HEK293 (cell line): ENCODE measurements around the gene GAL3ST1.
"Not testable (repeated sequence)": the region's sequence is repeated elsewhere in the genome, so short reads cannot be mapped to it uniquely, and the experiment has no call there.

Source experiments
- CTCF ChIA-PET: fragments of 350-600 bp; formaldehyde crosslinking; extraction: SDS; loops from one replicate; lab custom pipeline; 2021; ENCODE audit warnings: antibody characterized with exemption; lab: Yijun Ruan, JAX
- POLR2A ChIA-PET: fragments of 300-600 bp; formaldehyde crosslinking; extraction: SDS; loops from one replicate; lab custom pipeline; 2020; ENCODE audit warnings: antibody characterized with exemption, inconsistent platforms; lab: Yijun Ruan, JAX
- H3K27ac ChIP-seq: fragments of 200-500 bp; sonication (Bioruptor generic); 2 replicates; pipeline ENCODE4 v1.5.1; 2014; ENCODE audit warnings: low read depth, low read length, control low read depth, inconsistent platforms; ENCODE audit errors: extremely low read depth
- H3K36me3 ChIP-seq, 2 experiments: fragments of 200-500 bp in 1 of 2; sonication (Bioruptor generic) in 1 of 2; 1 replicate in 1 of 2; 2 replicates in 1 of 2; pipeline ENCODE4 v1.5.1; 2014 to 2017; ENCODE audit warnings: inconsistent platforms in 2 of 2, low read length in 2 of 2; ENCODE audit not compliant: control insufficient read depth in 2 of 2, insufficient read depth in 1 of 2
- H3K4me1 ChIP-seq: fragments of 200-500 bp; sonication (Bioruptor generic); 2 replicates; pipeline ENCODE4 v1.5.1; 2014; ENCODE audit warnings: mild to moderate bottlenecking, low read length, inconsistent platforms; ENCODE audit not compliant: control insufficient read depth, insufficient read depth
- H3K4me3 ChIP-seq: 2 replicates; pipeline ENCODE4 v1.5.1; 2011; ENCODE audit warnings: low read depth, mild to moderate bottlenecking, control low read depth, low read length, moderate library complexity
- H3K9me3 ChIP-seq: fragments of 200-500 bp; sonication (Bioruptor generic); 2 replicates; pipeline ENCODE4 v1.5.1; 2014; ENCODE audit warnings: low read depth, low read length, inconsistent platforms; ENCODE audit not compliant: control insufficient read depth, insufficient read depth
- FEZF1 ChIP-seq: fragments of 450-650 bp; formaldehyde crosslinking; IDR thresholded peaks from 2 replicates; pipeline ENCODE4 v1.5.1; 2016; ENCODE audit warnings: missing biosample characterization, missing genetic modification characterization
- KLF1 ChIP-seq: fragments of 450-650 bp; formaldehyde crosslinking; IDR thresholded peaks from 2 replicates; pipeline ENCODE4 v1.5.1; 2016; ENCODE audit warnings: missing biosample characterization, missing genetic modification characterization
- MEIS1 ChIP-seq: sonication (generic); formaldehyde crosslinking; IDR thresholded peaks from 2 replicates; pipeline ENCODE4 v1.8.1; 2022; ENCODE audit warnings: missing genetic modification reagents, mild to moderate bottlenecking, borderline replicate concordance
- ZNF121 ChIP-seq: fragments of 450-650 bp; formaldehyde crosslinking; IDR thresholded peaks from 2 replicates; pipeline ENCODE4 v1.5.1; 2016; ENCODE audit warnings: missing biosample characterization, missing genetic modification characterization
- ZNF324 ChIP-seq: fragments of 450-650 bp; formaldehyde crosslinking; IDR thresholded peaks from 2 replicates; pipeline ENCODE4 v1.5.1; 2016; ENCODE audit warnings: missing biosample characterization, missing genetic modification characterization
- ZNF394 ChIP-seq: fragments of 450-650 bp; formaldehyde crosslinking; IDR thresholded peaks from 2 replicates; pipeline ENCODE4 v1.5.1; 2016; ENCODE audit warnings: missing biosample characterization, missing genetic modification characterization, mild to moderate bottlenecking, moderate library complexity, borderline replicate concordance
- ZNF580 ChIP-seq: fragments of 450-650 bp; formaldehyde crosslinking; IDR thresholded peaks from 2 replicates; pipeline ENCODE4 v1.5.1; 2016; ENCODE audit warnings: missing biosample characterization, missing genetic modification characterization
- ZNF623 ChIP-seq: fragments of 450-650 bp; formaldehyde crosslinking; IDR thresholded peaks from 2 replicates; pipeline ENCODE4 v1.5.1; 2016; ENCODE audit warnings: missing biosample characterization, missing genetic modification characterization
- ZNF768 ChIP-seq: fragments of 450-650 bp; formaldehyde crosslinking; IDR thresholded peaks from 2 replicates; pipeline ENCODE4 v1.5.1; 2018; ENCODE audit warnings: missing biosample characterization, mild to moderate bottlenecking, missing genetic modification characterization

GAL3ST1 gene

GRCh38 chr22:30572840-30573593 is 1.4 kb downstream of the GAL3ST1 start:
- CTCF ChIA-PET: interaction anchor here (0.5 to 1.7 kb wide), 4 partner anchors 14 to 139 kb away, joined by 3 to 5 read pairs (median 4); partner anchors contain the start of gene SLC35E4
- TF ChIP-seq ZNF768 (tag by site-specific recombination): 0 out of 2 replicates have a peak, but pooled peaks have one; percentile 13
- peak; percentile 29; the same call in 1 of the 2 replicates for TF ChIP-seq ZNF121 (tag by site-specific recombination)
- TF ChIP-seq MEIS1 (CRISPR knock-in tag): no peak
- TF ChIP-seq, all 188 proteins: peak for 2
- Histone ChIP-seq H3K4me1 (no peaks in the 10 kb centered on the region; the same call in 1 of the 2 replicates), H3K9me3 (no peaks in the 10 kb centered on the region), H3K27ac (no peak overlapping the region), H3K4me3 (no peak overlapping the region), H3K36me3 (peaks cover 8 to 32% of the 10 kb centered on the region in 2 experiments)
- POLR2A ChIA-PET: interaction anchor here (1.4 kb wide), 1 partner anchor 10 kb away, joined by 3 read pairs; no protein-coding TSS in a partner anchor

GRCh38 chr22:30572210-30572609 is 2.3 kb downstream of the GAL3ST1 start:
- POLR2A ChIA-PET: interaction anchor here (1.4 kb wide), 1 partner anchor 11 kb away, joined by 3 read pairs; no protein-coding TSS in a partner anchor
- Histone ChIP-seq H3K4me1 (no peaks in the 10 kb centered on the region; the same call in 1 of the 2 replicates), H3K4me3 (no peak overlapping the region), H3K36me3 (peaks cover 0 to 24% of the 10 kb centered on the region in 2 experiments; a peak in 2 of 3 replicates), H3K27ac (no peak overlapping the region), H3K9me3 (no peaks in the 10 kb centered on the region)
- CTCF ChIA-PET: interaction anchor here (0.9 to 1.7 kb wide), 2 partner anchors 63 to 139 kb away, joined by 3 to 5 read pairs; partner anchors contain the start of gene SLC35E4
- TF ChIP-seq ZNF394 (no peak), ZNF768 (tag by site-specific recombination) (peak; percentile 62; the same call in 1 of the 2 replicates)

GRCh38 chr22:30569674-30570202 is 4.7 kb downstream of the GAL3ST1 start:
- POLR2A ChIA-PET: interaction anchor here (0.7 kb wide), 1 partner anchor 11 kb away, joined by 3 read pairs; no protein-coding TSS in a partner anchor
- Histone ChIP-seq H3K4me1 (no peaks in the 10 kb centered on the region; the same call in 1 of the 2 replicates), H3K36me3 (no peaks in the 10 kb centered on the region), H3K9me3 (no peaks in the 10 kb centered on the region), H3K27ac (no peak overlapping the region), H3K4me3 (no peak overlapping the region)
- peak; percentile 91 for TF ChIP-seq ZNF121 (tag by site-specific recombination)
- TF ChIP-seq ZNF580 (tag by site-specific recombination): no peak
- TF ChIP-seq, all 188 proteins: peak for 1
- CTCF ChIA-PET: interaction anchor here (1.1 kb wide), 1 partner anchor 162 kb away, joined by 3 read pairs; no protein-coding TSS in a partner anchor

- Histone ChIP-seq H3K4me3 (no peak overlapping the region), H3K36me3 (no peaks in the 10 kb centered on the region), H3K4me1 (no peaks in the 10 kb centered on the region), H3K9me3 (no peaks in the 10 kb centered on the region), H3K27ac (no peak overlapping the region)
- ChIA-PET CTCF (interaction anchor here (0.6 to 1.2 kb wide), 2 partner anchors 73 to 177 kb away, joined by 3 read pairs; no protein-coding TSS in a partner anchor), POLR2A (no interaction called here)
- TF ChIP-seq FEZF1: no peak
- TF ChIP-seq ZNF623 (tag by site-specific recombination): peak; percentile 39; the same call in 1 of the 2 replicates
- TF ChIP-seq ZNF324: no peak
- 0 out of 2 replicates have a peak, but pooled peaks have one; percentile 12 for TF ChIP-seq KLF1 (tag by site-specific recombination)
These were observed 6.2 kb downstream of the GAL3ST1 start for GRCh38 chr22:30568137-30568805.

- H3K4me1 ChIP-seq, POLR2A ChIA-PET, H3K36me3 ChIP-seq, H3K4me3 ChIP-seq, CTCF ChIA-PET: not testable (repeated sequence)
- TF ChIP-seq ZNF121 (tag by site-specific recombination): peak; percentile 75
- TF ChIP-seq, all 188 proteins: peak for 1; not testable (repeated sequence) for 187
- H3K27ac ChIP-seq, H3K9me3 ChIP-seq: not testable (repeated sequence)
These were observed 7.2 kb downstream of the GAL3ST1 start for GRCh38 chr22:30567277-30567676.
